Psoas muscle (tissue), 8 donors: Measurements from ENCODE around the gene TELO2. TPM values are rescaled to one million over a fixed set of nuclear protein-coding genes. Genes with fewer than 3 reads are reported as not detected.

Experiments
- ATAC-seq, 4 donors: fragments of 200-7000 bp; cut with Tn5 transposase; one replicate each; pipeline ENCODE4 v1.9.1; 2020; ENCODE audit warnings: moderate library complexity in 3 of 4, mild to moderate bottlenecking in 2 of 4
- DNase-seq, 2 donors: peaks; one replicate each; pipeline ENCODE4 v3.0.0-alpha.2; 2020
- H3K27ac ChIP-seq: fragments of 200-600 bp; one replicate; pipeline ENCODE4 v1.8.0; 2022
- H3K27me3 ChIP-seq, 3 donors: fragments of 200-600 bp in 1 of 3; one replicate each; pipeline versions ENCODE4 v1.6.1 to v1.8.0; 2013 to 2022; ENCODE audit warnings: low read length in 2 of 3, mild to moderate bottlenecking in 2 of 3, moderate library complexity in 1 of 3; ENCODE audit not compliant: insufficient read depth in 3 of 3
- H3K36me3 ChIP-seq, 2 donors: fragments of 200-600 bp in 1 of 2; one replicate each; pipeline versions ENCODE4 v1.6.1 to v1.8.0; 2013 to 2022; ENCODE audit warnings: low read depth in 1 of 2, mild to moderate bottlenecking in 1 of 2, moderate library complexity in 1 of 2; ENCODE audit not compliant: insufficient read depth in 1 of 2
- H3K4me1 ChIP-seq: fragments of 200-600 bp; one replicate; pipeline ENCODE4 v1.8.0; 2022
- H3K4me3 ChIP-seq: fragments of 200-600 bp; one replicate; pipeline ENCODE4 v1.8.0; 2022; ENCODE audit warnings: mild to moderate bottlenecking
- H3K9me3 ChIP-seq: fragments of 200-600 bp; one replicate; pipeline ENCODE4 v1.8.0; 2022
- CTCF ChIP-seq: fragments of 200-600 bp; IDR thresholded peaks from one replicate; pipeline ENCODE4 v1.8.0; 2022; ENCODE audit warnings: antibody characterized with exemption
- WGBS, 3 donors: extraction: QIAGEN DNeasy Blood & Tissue Kit; methylation state at CpG; one replicate each; pipeline versions ENCODE4 v1.1.6 to v1.1.7; 2013; 5-methylcytosine and 5-hydroxymethylcytosine counted together
- intact Hi-C, 2 donors: fragments of 100-400 bp; cut with DNase I; formaldehyde crosslinking; loops; one replicate each; pipeline versions ENCODE4 v1.11.0 to v1.14.2; 2022
- polyA plus RNA-seq, 3 donors: library from polyadenylated mRNA; stranded (reverse); fragments of 200-250 nt; gene quantifications; one replicate each; pipeline ENCODE4 v1.2.3, GENCODE V29; 2013
- total RNA-seq, 4 donors: library from RNA; stranded (reverse); fragmentation: NEBNext Ultra II Directional in 2 of 4; extraction: Animal tissue kit (Norgen Biotek cat#: 25700) in 2 of 4; gene quantifications; one replicate each; pipeline versions ENCODE4 v1.2.1 to v1.2.4, GENCODE V29; 2021 to 2023
- donor health status: healthy with polysubstance abuse.
- donor health status: DM: no; HTN: no; CAD: no; lungs with moderate emphysema.
- donor health status: Bipolar disorder and iron deficiency.
- donor health status: healthy.
- donor health status: DM: yes; HTN: yes; CAD: no.
- donor health status: DM: no; HTN: no; CAD: no.
- donor health status: DM: no; HTN: no; CAD: no.
- donor health status: DM: yes; HTN: yes; CAD: no.

TELO2 gene
- total and polyA plus RNA-seq, 7 donors, result 11.6 to 23.8 (median 17.4) TPM

- TF ChIP-seq CTCF, result no peak
- ATAC-seq (no peak), DNase-seq (no peak)
- WGBS, 3 donors, result 81 to 82% (median 82%) methylated on average over 9 to 12 of the region's 12 CpGs
- H3K27ac ChIP-seq, result peak overlapping the region; percentile 32
- H3K4me1 ChIP-seq, result peaks cover 24% of the 10 kb centered on the region
- H3K27me3 ChIP-seq, result no peaks in the 10 kb centered on the region
- H3K9me3 ChIP-seq, result no peaks in the 10 kb centered on the region
- H3K36me3 ChIP-seq, result peaks cover 0 to 30% of the 10 kb centered on the region in 2 donors
- intact Hi-C loops, result loop anchor here in 1 of 2 donors (5.0 kb wide), 1 partner anchor 59 kb away; the partner anchor contains the start of gene TELO2
- H3K4me3 ChIP-seq, result no peak overlapping the region
Observed at GRCh38 chr16:1551166-1551565, 58.0 kb downstream of the TELO2 start.

GRCh38 chr16:1552129-1552528 lies 59.0 kb downstream of the TELO2 start:
- H3K4me3 ChIP-seq, result no peak overlapping the region
- no peak overlapping the region for H3K27ac ChIP-seq
- ATAC-seq (no peak), DNase-seq (no peak)
- WGBS, 3 donors, result 74 to 84% (median 80%) methylated on average over 13 to 15 of the region's 15 CpGs
- peaks cover 0 to 38% of the 10 kb centered on the region in 2 donors for H3K36me3 ChIP-seq
- H3K4me1 ChIP-seq, result peaks cover 18% of the 10 kb centered on the region
- no peaks in the 10 kb centered on the region for H3K27me3 ChIP-seq
- H3K9me3 ChIP-seq, result no peaks in the 10 kb centered on the region
- intact Hi-C loops, result loop anchor here in 1 of 2 donors (5.0 kb wide), 1 partner anchor 60 kb away; the partner anchor contains the start of gene TELO2
- no peak for TF ChIP-seq CTCF

- intact Hi-C loops, result loop anchor here in 1 of 2 donors (5.0 kb wide), 1 partner anchor 62 kb away; the partner anchor contains the start of gene TELO2
Observed at GRCh38 chr16:1553946-1554825, 61.0 kb downstream of the TELO2 start.

GRCh38 chr16:1554826-1555445 lies 61.8 kb downstream of the TELO2 start:
- H3K4me1 ChIP-seq, result peaks cover 10% of the 10 kb centered on the region
- DNase-seq (no peak), ATAC-seq (no peak)
- no peak overlapping the region for H3K27ac ChIP-seq
- no peak for TF ChIP-seq CTCF
- intact Hi-C loops, result loop anchor here in 1 of 2 donors (5.0 kb wide), 1 partner anchor 63 kb away; the partner anchor contains the start of gene TELO2
- peaks cover 0 to 55% of the 10 kb centered on the region in 2 donors for H3K36me3 ChIP-seq
- no peaks in the 10 kb centered on the region for H3K9me3 ChIP-seq
- H3K4me3 ChIP-seq, result no peak overlapping the region
- 94 to 96% (median 95%) methylated on average over 34 of the region's 34 CpGs for WGBS, 3 donors
- no peaks in the 10 kb centered on the region for H3K27me3 ChIP-seq

More at GRCh38 chr16:1553946-1554825, 61.0 kb downstream of the TELO2 start:
- TF ChIP-seq CTCF, result no peak
- Histone ChIP-seq H3K9me3 (no peaks in the 10 kb centered on the region), H3K4me3 (no peak overlapping the region), H3K36me3 (peaks cover 0 to 49% of the 10 kb centered on the region in 2 donors), H3K27ac (no peak overlapping the region), H3K4me1 (peaks cover 14% of the 10 kb centered on the region), H3K27me3 (no peaks in the 10 kb centered on the region)
- no peak for ATAC-seq
- DNase-seq, result no peak
- 83 to 87% (median 86%) methylated on average over 19 of the region's 19 CpGs for WGBS, 3 donors
